OCI-M1 (cell line): ENCODE measurements around the gene RABGGTA.
"Not testable (repeated sequence)": the region's sequence is repeated elsewhere in the genome, so short reads cannot be mapped to it uniquely, and the experiment has no call there.

Experiments used
- DNase-seq: peaks from one replicate; lab custom pipeline; 2025; lab: John Stamatoyannopoulos, UW

RABGGTA gene

GRCh38 chr14:24260780-24261157, 10.6 kb downstream of the RABGGTA start:
- no peak for DNase-seq

- DNase-seq, result no peak
Observed at GRCh38 chr14:24260026-24260779, 11.2 kb downstream of the RABGGTA start.

- no peak for DNase-seq
Observed at GRCh38 chr14:24259282-24260025, 11.9 kb downstream of the RABGGTA start.

- DNase-seq, result no peak
Observed at GRCh38 chr14:24258548-24259265, 12.7 kb downstream of the RABGGTA start.

- DNase-seq, result no peak
Observed at GRCh38 chr14:24258119-24258518, 13.3 kb downstream of the RABGGTA start.

- DNase-seq, result no peak
Observed at GRCh38 chr14:24256960-24257359, 14.4 kb downstream of the RABGGTA start.

GRCh38 chr14:24255931-24256711, 15.3 kb downstream of the RABGGTA start:
- DNase-seq, result peak; percentile 84

GRCh38 chr14:24255438-24255837, 16.0 kb downstream of the RABGGTA start:
- no peak for DNase-seq

- no peak for DNase-seq
Observed at GRCh38 chr14:24254630-24255392, 16.6 kb downstream of the RABGGTA start.

GRCh38 chr14:24253936-24254335, 17.5 kb downstream of the RABGGTA start:
- no peak for DNase-seq

GRCh38 chr14:24252289-24253124, 18.9 kb downstream of the RABGGTA start:
- no peak for DNase-seq

- DNase-seq, result no peak
Observed at GRCh38 chr14:24251880-24252288, 19.5 kb downstream of the RABGGTA start.

GRCh38 chr14:24250354-24250753, 21.0 kb downstream of the RABGGTA start:
- DNase-seq, result no peak

- DNase-seq, result no peak
Observed at GRCh38 chr14:24249230-24250021, 22.0 kb downstream of the RABGGTA start.

- peak; percentile 11 for DNase-seq
Observed at GRCh38 chr14:24247422-24247821, 24.0 kb downstream of the RABGGTA start.

- DNase-seq, result peak; percentile 65
Observed at GRCh38 chr14:24246765-24247212, 24.6 kb downstream of the RABGGTA start.

GRCh38 chr14:24245350-24245749, 26.0 kb downstream of the RABGGTA start:
- not testable (repeated sequence) for DNase-seq

- DNase-seq, result peak; percentile 86
Observed at GRCh38 chr14:24243336-24243836, 28.0 kb downstream of the RABGGTA start.

- peak; percentile 97 for DNase-seq
Observed at GRCh38 chr14:24241829-24242443, 29.5 kb downstream of the RABGGTA start.
